OCI-LY1 (cell line): ENCODE results near the gene LYPLA2.

Experiments used
- CTCF ChIP-seq: fragments of 200-600 bp; sonication (generic), shearing (Covaris generic); IDR thresholded peaks from 2 replicates; pipeline ENCODE4 v1.5.1; 2017; ENCODE audit warnings: mild to moderate bottlenecking, antibody characterized with exemption, low read length, moderate library complexity, mixed read lengths
- EZH2 ChIP-seq: fragments of 200-600 bp; sonication (generic), shearing (Covaris generic); IDR thresholded peaks from 2 replicates; pipeline ENCODE4 v1.8.0; 2017; ENCODE audit warnings: borderline replicate concordance, mixed run types, mild to moderate bottlenecking, antibody characterized with exemption, low read length, moderate library complexity, mixed read lengths

- TF ChIP-seq CTCF = no peak
- TF ChIP-seq EZH2 = no peak
Measured at GRCh38 chr1:23793861-23794731, 3.2 kb downstream of the LYPLA2 start.
